Endothelial cell of umbilical vein (primary cell): ENCODE data around the gene TMEM174.

ENCODE experiments used
- POLR2A ChIP-seq: IDR thresholded peaks from 2 replicates; pipeline ENCODE4 v1.6.1; 2012; ENCODE audit warnings: low read depth, mild to moderate bottlenecking, control low read depth, low read length
- TF ChIP-seq, protein P1 (sequence below), 2 donors: IDR thresholded peaks; 1 replicate in 1 of 2; 2 replicates in 1 of 2; pipeline ENCODE4 v1.5.1; 2011; ENCODE audit warnings: low read length in 2 of 2, mild to moderate bottlenecking in 2 of 2, moderate library complexity in 2 of 2, control low read depth in 1 of 2, inconsistent platforms in 1 of 2, low read depth in 1 of 2; ENCODE audit not compliant: insufficient read depth in 1 of 2; ENCODE audit errors: extremely low read depth in 1 of 2
- TF ChIP-seq, protein P2 (sequence below): IDR thresholded peaks from 2 replicates; pipeline ENCODE4 v1.6.1; 2011; ENCODE audit not compliant: insufficient read depth, insufficient read length

DNA sequence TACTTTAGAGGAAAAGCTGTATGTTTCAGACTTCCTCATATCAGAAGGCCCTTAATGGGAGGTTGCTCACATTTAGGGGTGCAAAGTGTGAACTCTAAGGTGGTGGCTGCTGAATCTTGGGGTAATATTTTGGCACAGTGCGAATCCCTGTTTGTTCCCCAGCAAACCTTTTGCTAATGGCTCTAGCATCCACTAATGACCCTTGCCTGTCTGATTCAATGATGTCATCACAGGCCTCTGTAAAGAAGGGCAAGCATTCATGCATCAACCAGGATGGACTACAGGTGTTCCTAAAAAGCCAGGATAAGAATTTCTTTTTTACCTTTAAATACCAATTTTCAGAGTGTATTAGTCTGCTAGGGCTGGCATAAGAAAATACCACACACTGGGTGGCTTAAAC, 32.2 kb upstream of the TMEM174 start:
- TF ChIP-seq, protein P1, sequence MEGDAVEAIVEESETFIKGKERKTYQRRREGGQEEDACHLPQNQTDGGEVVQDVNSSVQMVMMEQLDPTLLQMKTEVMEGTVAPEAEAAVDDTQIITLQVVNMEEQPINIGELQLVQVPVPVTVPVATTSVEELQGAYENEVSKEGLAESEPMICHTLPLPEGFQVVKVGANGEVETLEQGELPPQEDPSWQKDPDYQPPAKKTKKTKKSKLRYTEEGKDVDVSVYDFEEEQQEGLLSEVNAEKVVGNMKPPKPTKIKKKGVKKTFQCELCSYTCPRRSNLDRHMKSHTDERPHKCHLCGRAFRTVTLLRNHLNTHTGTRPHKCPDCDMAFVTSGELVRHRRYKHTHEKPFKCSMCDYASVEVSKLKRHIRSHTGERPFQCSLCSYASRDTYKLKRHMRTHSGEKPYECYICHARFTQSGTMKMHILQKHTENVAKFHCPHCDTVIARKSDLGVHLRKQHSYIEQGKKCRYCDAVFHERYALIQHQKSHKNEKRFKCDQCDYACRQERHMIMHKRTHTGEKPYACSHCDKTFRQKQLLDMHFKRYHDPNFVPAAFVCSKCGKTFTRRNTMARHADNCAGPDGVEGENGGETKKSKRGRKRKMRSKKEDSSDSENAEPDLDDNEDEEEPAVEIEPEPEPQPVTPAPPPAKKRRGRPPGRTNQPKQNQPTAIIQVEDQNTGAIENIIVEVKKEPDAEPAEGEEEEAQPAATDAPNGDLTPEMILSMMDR (IDR thresholded peaks at IDR 0.05; ENCODE audit: extremely low read depth in 1 of 2, insufficient read depth in 1 of 2, low read depth in 1 of 2, low read length in 2 of 2): no peak
- TF ChIP-seq POLR2A: no peak
- TF ChIP-seq, protein P2, sequence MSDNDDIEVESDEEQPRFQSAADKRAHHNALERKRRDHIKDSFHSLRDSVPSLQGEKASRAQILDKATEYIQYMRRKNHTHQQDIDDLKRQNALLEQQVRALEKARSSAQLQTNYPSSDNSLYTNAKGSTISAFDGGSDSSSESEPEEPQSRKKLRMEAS: no peak
